Femur (tissue), 1 donor: ENCODE data around the gene ZNG1A.
"Not testable (repeated sequence)": the region's sequence is repeated elsewhere in the genome, so short reads cannot be mapped to it uniquely, and the experiment has no call there.

ENCODE experiments used
- DNase-seq: peaks from one replicate; pipeline ENCODE4 v3.0.0-alpha.2; 2017

ZNG1A gene

GRCh38 chr9:169757-170156, 9.1 kb downstream of the ZNG1A start:
- not testable (repeated sequence) for DNase-seq

- not testable (repeated sequence) for DNase-seq
Measured at GRCh38 chr9:159871-160270, 19.0 kb downstream of the ZNG1A start.

- not testable (repeated sequence) for DNase-seq
Measured at GRCh38 chr9:151173-151572, 27.7 kb downstream of the ZNG1A start.

- not testable (repeated sequence) for DNase-seq
Measured at GRCh38 chr9:139880-140279, 39.0 kb downstream of the ZNG1A start.

GRCh38 chr9:117995-118467, 60.8 kb downstream of the ZNG1A start, which contains the start of gene FOXD4:
TSS of gene FOXD4 (minus strand) at chr9:118417. CDS start at chr9:118119, 298 bp downstream.
- DNase-seq, result not testable (repeated sequence)

GRCh38 chr9:117144-117994, 61.5 kb downstream of the ZNG1A start:
- not testable (repeated sequence) for DNase-seq

GRCh38 chr9:116239-117077, 62.4 kb downstream of the ZNG1A start:
- DNase-seq, result peak; percentile 37

- DNase-seq, result peak; percentile 24
Measured at GRCh38 chr9:115118-115451, 63.8 kb downstream of the ZNG1A start.

- DNase-seq, result peak; percentile 37
Measured at GRCh38 chr9:114267-115117, 64.4 kb downstream of the ZNG1A start.

- peak; percentile 65 for DNase-seq
Measured at GRCh38 chr9:113468-114266, 65.2 kb downstream of the ZNG1A start.

GRCh38 chr9:112589-113467, 66.0 kb downstream of the ZNG1A start:
- peak; percentile 37 for DNase-seq

- not testable (repeated sequence) for DNase-seq
Measured at GRCh38 chr9:110672-111071, 68.2 kb downstream of the ZNG1A start.

GRCh38 chr9:109540-109939, 69.3 kb downstream of the ZNG1A start:
- DNase-seq, result not testable (repeated sequence)

- not testable (repeated sequence) for DNase-seq
Measured at GRCh38 chr9:108742-109495, 69.9 kb downstream of the ZNG1A start.

- not testable (repeated sequence) for DNase-seq
Measured at GRCh38 chr9:105991-106390, 72.9 kb downstream of the ZNG1A start.

GRCh38 chr9:100430-100829, 78.4 kb downstream of the ZNG1A start:
- not testable (repeated sequence) for DNase-seq

- DNase-seq, result not testable (repeated sequence)
Measured at GRCh38 chr9:99867-100266, 79.0 kb downstream of the ZNG1A start.

- DNase-seq, result not testable (repeated sequence)
Measured at GRCh38 chr9:98775-99174, 80.1 kb downstream of the ZNG1A start.

GRCh38 chr9:94992-95391, 83.9 kb downstream of the ZNG1A start:
- not testable (repeated sequence) for DNase-seq

GRCh38 chr9:94323-94722, 84.5 kb downstream of the ZNG1A start:
- DNase-seq, result not testable (repeated sequence)
